Measurements from ENCODE around the gene MUC22.
A peak's percentile ranks its signal among the peaks of the same experiment; 100 is the strongest.
"Not testable (repeated sequence)": the region's sequence is repeated elsewhere in the genome, so short reads cannot be mapped to it uniquely, and the experiment has no call there.

MUC22 gene

GRCh38 chr6:31010393-31011060 is at the start of gene MUC22:
Gene MUC22, plus strand, starts transcription at chr6:31010474. Its CDS starts 233 bp downstream, at chr6:31010707.
- H3K9me3 Mint-ChIP-seq: no peaks in the 10 kb centered on the region
- no peaks in the 10 kb centered on the region for H3K36me3 Mint-ChIP-seq (ENCODE audit: low read depth)
- DNase-seq (peak; percentile 24), ATAC-seq (peak; percentile 84)
- H3K4me3 Mint-ChIP-seq: no peak within 1 kb of the TSS
- H3K27me3 Mint-ChIP-seq: peaks cover 25% of the 10 kb centered on the region
- peaks cover 25% of the 10 kb centered on the region for H3K4me1 Mint-ChIP-seq
- no peak within 1 kb of the TSS for H3K27ac Mint-ChIP-seq

GRCh38 chr6:30960907-30961673 is 49.2 kb upstream of the MUC22 start:
- Mint-ChIP-seq H3K36me3 (ENCODE audit: low read depth) (no peaks in the 10 kb centered on the region), H3K4me3 (no peak overlapping the region), H3K27me3 (peaks cover 36% of the 10 kb centered on the region), H3K4me1 (peaks cover 11% of the 10 kb centered on the region), H3K9me3 (no peaks in the 10 kb centered on the region), H3K27ac (no peak overlapping the region)
- DNase-seq: no peak
- ATAC-seq: no peak

GRCh38 chr6:30962716-30963115 is 47.6 kb upstream of the MUC22 start:
- DNase-seq: no peak
- Mint-ChIP-seq H3K27ac (no peak overlapping the region), H3K9me3 (no peaks in the 10 kb centered on the region), H3K4me1 (peaks cover 9% of the 10 kb centered on the region), H3K36me3 (ENCODE audit: low read depth) (no peaks in the 10 kb centered on the region), H3K4me3 (no peak overlapping the region), H3K27me3 (peaks cover 28% of the 10 kb centered on the region)
- ATAC-seq: no peak

- peaks cover 28% of the 10 kb centered on the region for H3K27me3 Mint-ChIP-seq
- ATAC-seq (no peak), DNase-seq (no peak)
- H3K9me3 Mint-ChIP-seq: no peaks in the 10 kb centered on the region
- no peak overlapping the region for H3K27ac Mint-ChIP-seq
- peaks cover 9% of the 10 kb centered on the region for H3K4me1 Mint-ChIP-seq
- no peak overlapping the region for H3K4me3 Mint-ChIP-seq
- no peaks in the 10 kb centered on the region for H3K36me3 Mint-ChIP-seq (ENCODE audit: low read depth)
Measured at GRCh38 chr6:30963641-30964040, 46.6 kb upstream of the MUC22 start.

GRCh38 chr6:30964075-30964474 is 46.2 kb upstream of the MUC22 start:
- ATAC-seq: peak; percentile 24
- Mint-ChIP-seq H3K4me3 (no peak overlapping the region), H3K27ac (no peak overlapping the region), H3K4me1 (peaks cover 9% of the 10 kb centered on the region), H3K36me3 (ENCODE audit: low read depth) (no peaks in the 10 kb centered on the region), H3K9me3 (no peaks in the 10 kb centered on the region), H3K27me3 (peaks cover 26% of the 10 kb centered on the region)
- no peak for DNase-seq

- Mint-ChIP-seq H3K4me1 (peaks cover 9% of the 10 kb centered on the region), H3K27me3 (peaks cover 24% of the 10 kb centered on the region), H3K27ac (no peak overlapping the region), H3K36me3 (ENCODE audit: low read depth) (no peaks in the 10 kb centered on the region), H3K4me3 (no peak overlapping the region), H3K9me3 (no peaks in the 10 kb centered on the region)
- DNase-seq (no peak), ATAC-seq (peak; percentile 49)
Measured at GRCh38 chr6:30965140-30965601, 45.1 kb upstream of the MUC22 start.

GRCh38 chr6:30966154-30966553 is 44.1 kb upstream of the MUC22 start:
- Mint-ChIP-seq H3K9me3 (no peaks in the 10 kb centered on the region), H3K36me3 (ENCODE audit: low read depth) (no peaks in the 10 kb centered on the region), H3K4me3 (no peak overlapping the region), H3K27ac (no peak overlapping the region), H3K27me3 (peaks cover 21% of the 10 kb centered on the region), H3K4me1 (peaks cover 9% of the 10 kb centered on the region)
- no peak for DNase-seq
- no peak for ATAC-seq

GRCh38 chr6:30969171-30969570 is 41.1 kb upstream of the MUC22 start:
- H3K9me3 Mint-ChIP-seq; H3K36me3 Mint-ChIP-seq (ENCODE audit: low read depth); H3K27ac Mint-ChIP-seq; DNase-seq; H3K4me3 Mint-ChIP-seq; ATAC-seq; H3K4me1 Mint-ChIP-seq: not testable (repeated sequence)
- peaks cover 18% of the 10 kb centered on the region for H3K27me3 Mint-ChIP-seq

GRCh38 chr6:30970946-30971345 is 39.3 kb upstream of the MUC22 start:
- no peaks in the 10 kb centered on the region for H3K9me3 Mint-ChIP-seq
- H3K27ac Mint-ChIP-seq: no peak overlapping the region
- H3K36me3 Mint-ChIP-seq (ENCODE audit: low read depth): no peaks in the 10 kb centered on the region
- DNase-seq (no peak), ATAC-seq (no peak)
- peaks cover 4% of the 10 kb centered on the region for H3K27me3 Mint-ChIP-seq
- no peak overlapping the region for H3K4me3 Mint-ChIP-seq
- H3K4me1 Mint-ChIP-seq: no peaks in the 10 kb centered on the region

- Mint-ChIP-seq H3K27ac (no peak overlapping the region), H3K27me3 (peaks cover 4% of the 10 kb centered on the region), H3K4me1 (no peaks in the 10 kb centered on the region), H3K4me3 (no peak overlapping the region), H3K36me3 (ENCODE audit: low read depth) (no peaks in the 10 kb centered on the region), H3K9me3 (no peaks in the 10 kb centered on the region)
- no peak for DNase-seq
- no peak for ATAC-seq
Measured at GRCh38 chr6:30972816-30973215, 37.5 kb upstream of the MUC22 start.

GRCh38 chr6:30974490-30975252 is 35.6 kb upstream of the MUC22 start:
- H3K27me3 Mint-ChIP-seq: peaks cover 8% of the 10 kb centered on the region
- no peaks in the 10 kb centered on the region for H3K9me3 Mint-ChIP-seq
- no peaks in the 10 kb centered on the region for H3K36me3 Mint-ChIP-seq (ENCODE audit: low read depth)
- H3K4me1 Mint-ChIP-seq: no peaks in the 10 kb centered on the region
- no peak overlapping the region for H3K4me3 Mint-ChIP-seq
- no peak for ATAC-seq
- no peak overlapping the region for H3K27ac Mint-ChIP-seq
- no peak for DNase-seq

GRCh38 chr6:30979141-30979540 is 31.1 kb upstream of the MUC22 start:
- DNase-seq: no peak
- Mint-ChIP-seq H3K9me3 (no peaks in the 10 kb centered on the region), H3K27me3 (peaks cover 32% of the 10 kb centered on the region), H3K36me3 (ENCODE audit: low read depth) (no peaks in the 10 kb centered on the region), H3K27ac (no peak overlapping the region), H3K4me1 (no peaks in the 10 kb centered on the region), H3K4me3 (no peak overlapping the region)
- ATAC-seq: no peak

GRCh38 chr6:30979690-30980089 is 30.6 kb upstream of the MUC22 start:
- no peaks in the 10 kb centered on the region for H3K36me3 Mint-ChIP-seq (ENCODE audit: low read depth)
- ATAC-seq (no peak), DNase-seq (no peak)
- peaks cover 32% of the 10 kb centered on the region for H3K27me3 Mint-ChIP-seq
- no peak overlapping the region for H3K27ac Mint-ChIP-seq
- no peaks in the 10 kb centered on the region for H3K9me3 Mint-ChIP-seq
- H3K4me1 Mint-ChIP-seq: no peaks in the 10 kb centered on the region
- H3K4me3 Mint-ChIP-seq: no peak overlapping the region

- no peak for ATAC-seq
- H3K4me1 Mint-ChIP-seq: peaks cover 9% of the 10 kb centered on the region
- no peaks in the 10 kb centered on the region for H3K9me3 Mint-ChIP-seq
- no peak overlapping the region for H3K4me3 Mint-ChIP-seq
- no peaks in the 10 kb centered on the region for H3K36me3 Mint-ChIP-seq (ENCODE audit: low read depth)
- DNase-seq: no peak
- H3K27ac Mint-ChIP-seq: no peak overlapping the region
- H3K27me3 Mint-ChIP-seq: peaks cover 32% of the 10 kb centered on the region
Measured at GRCh38 chr6:30981942-30982772, 28.1 kb upstream of the MUC22 start.

Data from activated naive CD8-positive, alpha-beta T cell treated with anti-CD3 and anti-CD28 coated beads, Interleukin-2, amount 50 U/mL, for 24 hours (primary cell).